HepG2 (cell line): ENCODE results near the gene ZNF514. TPM values are rescaled to one million over a fixed set of nuclear protein-coding genes. Genes with fewer than 3 reads are reported as not detected.

Source experiments
- ATAC-seq: fragments of 200-7000 bp; cut with Tn5 transposase; 3 replicates; pipeline ENCODE4 v1.9.1; 2020; ENCODE audit warnings: mild to moderate bottlenecking, moderate library complexity
- Bru-seq: library from RNA; stranded (reverse); fragments of 400-500 nt; gene quantifications from one replicate; lab custom pipeline; 2021; lab: Mats Ljungman, UMichigan
- BruChase-seq, 2 experiments: library from RNA; stranded (reverse); fragments of 400-500 nt; gene quantifications; one replicate each; lab custom pipeline; 2021; lab: Mats Ljungman, UMichigan
- BruUV-seq: library from RNA; stranded (reverse); fragments of 400-500 nt; replicated peaks from 2 replicates; lab custom pipeline; 2021; lab: Mats Ljungman, UMichigan
- CTCF ChIA-PET: fragments of 300-600 bp; formaldehyde crosslinking; extraction: SDS; loops from one replicate; lab custom pipeline; 2021; ENCODE audit warnings: low total read pairs, inconsistent platforms, low intra/inter-chr PET ratio; lab: Yijun Ruan, JAX
- POLR2A ChIA-PET: fragments of 350-600 bp; sonication (Branson Sonifier 250); formaldehyde crosslinking; loops from one replicate; lab custom pipeline; 2020; ENCODE audit warnings: antibody characterized with exemption, inconsistent platforms; lab: Yijun Ruan, JAX
- DNase-seq: peaks from one replicate; pipeline ENCODE4 v3.0.0-alpha.2; 2015; ENCODE audit warnings: low spot score
- FAIRE-seq: peaks from 3 replicates; lab custom pipeline; 2011; peaks lifted over from hg19 to GRCh38; lab: Jason Lieb, UNC
- H2AFZ ChIP-seq: one replicate; pipeline ENCODE4 v1.6.1; 2011; ENCODE audit warnings: low read length, inconsistent platforms
- H3K27ac ChIP-seq: fragments of 300-600 bp; 3 replicates; pipeline ENCODE4 v1.8.0; 2011; ENCODE audit warnings: mixed run types, mild to moderate bottlenecking, mixed read lengths, low read length, inconsistent platforms; ENCODE audit not compliant: insufficient read depth; ENCODE audit errors: extremely low read length
- H3K27me3 ChIP-seq, 2 experiments: fragments of 200-600 bp in 1 of 2; 2 replicates in 1 of 2; 3 replicates in 1 of 2; pipeline versions ENCODE4 v1.6.0 to v1.8.0; 2011; ENCODE audit warnings: low read length in 2 of 2, mild to moderate bottlenecking in 2 of 2, moderate library complexity in 2 of 2, inconsistent platforms in 1 of 2; ENCODE audit not compliant: insufficient read depth in 2 of 2, control insufficient read depth in 1 of 2
- H3K36me3 ChIP-seq, 2 experiments: fragments of 200-600 bp in 1 of 2; replicated peaks in 1 of 2; 2 replicates in 1 of 2; 3 replicates in 1 of 2; pipeline versions ENCODE4 v1.5.1 to v1.8.0; 2011; ENCODE audit warnings: low read length in 2 of 2, inconsistent platforms in 1 of 2; ENCODE audit not compliant: insufficient read depth in 2 of 2, control insufficient read depth in 1 of 2
- H3K4me1 ChIP-seq: 2 replicates; pipeline ENCODE4 v1.5.1; 2012; ENCODE audit warnings: low read length, inconsistent platforms; ENCODE audit not compliant: insufficient read depth
- H3K4me2 ChIP-seq: 2 replicates; pipeline ENCODE4 v1.6.0; 2011; ENCODE audit warnings: low read depth, low read length, inconsistent platforms
- H3K4me3 ChIP-seq, 3 experiments: fragments of 200-600 bp in 1 of 3; sonication (generic), shearing (Covaris generic) in 1 of 3; replicated peaks in 1 of 3; 2 replicates each; pipeline ENCODE4 v1.5.1; 2011 to 2016; ENCODE audit warnings: low read length in 3 of 3, inconsistent platforms in 2 of 3, low read depth in 2 of 3, mild to moderate bottlenecking in 2 of 3, control low read depth in 1 of 3, mixed read lengths in 1 of 3; ENCODE audit not compliant: insufficient read depth in 1 of 3
- H3K79me2 ChIP-seq: one replicate; pipeline ENCODE4 v1.6.1; 2011; ENCODE audit warnings: low read length, inconsistent platforms; ENCODE audit not compliant: insufficient read depth
- H3K9ac ChIP-seq: 2 replicates; pipeline ENCODE4 v1.6.0; 2011; ENCODE audit warnings: mild to moderate bottlenecking, low read depth, low read length, inconsistent platforms; ENCODE audit not compliant: insufficient read depth
- H3K9me3 ChIP-seq: 2 replicates; pipeline ENCODE4 v1.5.1; 2012; ENCODE audit warnings: mild to moderate bottlenecking, low read length
- H4K20me1 ChIP-seq: 2 replicates; pipeline ENCODE4 v1.6.0; 2011; ENCODE audit warnings: inconsistent platforms, mild to moderate bottlenecking, low read length, moderate library complexity; ENCODE audit not compliant: insufficient read depth
- CEBPB ChIP-seq: IDR thresholded peaks from 2 replicates; pipeline ENCODE4 v1.6.1; 2011; ENCODE audit warnings: low read depth, low read length, improper control_type of control experiment, borderline replicate concordance
- GABPA ChIP-seq, 2 experiments: IDR thresholded peaks; 2 replicates each; pipeline ENCODE4 v1.6.1; 2011 to 2016; ENCODE audit warnings: low read depth in 2 of 2, low read length in 1 of 2, missing biosample characterization in 1 of 2, missing genetic modification characterization in 1 of 2
- HOXA3 ChIP-seq: sonication (generic); formaldehyde crosslinking; IDR thresholded peaks from 2 replicates; pipeline ENCODE4 v1.5.0; 2020; ENCODE audit warnings: missing genetic modification reagents
- POLR2G ChIP-seq: fragments of 200-400 bp; formaldehyde crosslinking; IDR thresholded peaks from 2 replicates; pipeline ENCODE4 v1.6.1; 2018; ENCODE audit warnings: mild to moderate bottlenecking, low read depth, low read length, moderate library complexity
- ZNF224 ChIP-seq: sonication (generic); formaldehyde crosslinking; IDR thresholded peaks from 2 replicates; pipeline ENCODE4 v1.5.0; 2020; ENCODE audit warnings: mild to moderate bottlenecking, missing genetic modification reagents
- ZNF274 ChIP-seq: sonication (generic); formaldehyde crosslinking; IDR thresholded peaks from 2 replicates; pipeline ENCODE4 v1.5.1; 2020; ENCODE audit warnings: mild to moderate bottlenecking, missing genetic modification reagents
- ZNF350 ChIP-seq: sonication (generic); formaldehyde crosslinking; IDR thresholded peaks from 2 replicates; pipeline ENCODE4 v1.4.0; 2020; ENCODE audit warnings: mild to moderate bottlenecking, low read depth, missing genetic modification reagents, borderline replicate concordance
- ZNF367 ChIP-seq: sonication (generic); formaldehyde crosslinking; IDR thresholded peaks from 2 replicates; pipeline ENCODE4 v1.4.0; 2020; ENCODE audit warnings: missing genetic modification reagents, borderline replicate concordance
- ZNF543 ChIP-seq: sonication (generic); formaldehyde crosslinking; IDR thresholded peaks from 2 replicates; pipeline ENCODE4 v1.4.0; 2020; ENCODE audit warnings: mild to moderate bottlenecking, missing genetic modification reagents
- ZNF589 ChIP-seq: sonication (generic); formaldehyde crosslinking; conservative IDR thresholded peaks from 2 replicates; pipeline ENCODE4 v1.8.0; 2022; ENCODE audit warnings: mild to moderate bottlenecking, moderate library complexity, missing genetic modification reagents
- WGBS: methylation state at CpG from one replicate; pipeline ENCODE4 v1.1.6; 2017; ENCODE audit warnings: low lambda C conversion rate; 5-methylcytosine and 5-hydroxymethylcytosine counted together
- in situ Hi-C: cut with HindIII; loops from 2 replicates; pipeline ENCODE4 v1.10.0; 2017; ENCODE audit warnings: low pct_unique_long_range_greater_than_20kb; ENCODE audit not compliant: extremely low pct_ligation_motif_present
- intact Hi-C: fragments of 100-400 bp; cut with micrococcal nuclease; formaldehyde crosslinking; loops from one replicate; pipeline ENCODE4 v1.10.0; 2022; ENCODE audit not compliant: unreplicated experiment
- long read RNA-seq, 2 experiments: library from RNA in 1 of 2; library from polyadenylated mRNA in 1 of 2; stranded (forward) in 1 of 2; unstranded in 1 of 2; transcript quantifications; one replicate each; pipeline ENCODE4 v2.0.0, GENCODE V29; 2019 to 2022
- polyA minus RNA-seq, 3 experiments: library from RNA; depleted of rRNA, polyadenylated mRNA; stranded (reverse); fragments of >200 nt; gene quantifications; 2 replicates each; pipeline ENCODE4 v1.2.3, GENCODE V29; 2011; ENCODE audit warnings: low replicate concordance in 1 of 3
- polyA plus RNA-seq, 8 experiments: library from polyadenylated mRNA; depleted of rRNA in 3 of 8; stranded (reverse) in 7 of 8; unstranded in 1 of 8; fragments of >200 nt; fragmentation: Illumina TruSeq in 4 of 8; extraction: Trizol in 4 of 8; gene quantifications; 2 replicates each; pipeline versions ENCODE4 v1.2.1 to v1.2.3, GENCODE V29; 2011 to 2016; ENCODE audit warnings: low read depth in 4 of 8, missing spikeins in 1 of 8, mixed read lengths in 1 of 8; ENCODE audit not compliant: insufficient read depth in 1 of 8
- total RNA-seq, 5 experiments: library from RNA; depleted of rRNA; stranded (reverse); fragments of >200 nt; fragmentation: Illumina TruSeq; extraction: Trizol; gene quantifications; 2 replicates each; pipeline ENCODE4 v1.2.3, GENCODE V29; 2016; ENCODE audit warnings: low read depth in 1 of 5
- TF ChIP-seq, protein P1 (sequence below): IDR thresholded peaks from 2 replicates; pipeline ENCODE4 v1.4.0; 2020; ENCODE audit warnings: mild to moderate bottlenecking, missing genetic modification reagents
- TF ChIP-seq, protein P2 (sequence below): sonication (generic); formaldehyde crosslinking; IDR thresholded peaks from 2 replicates; pipeline ENCODE4 v1.4.0; 2020; ENCODE audit warnings: mild to moderate bottlenecking, missing genetic modification reagents

Gene ZNF514
- total RNA-seq (2016; rRNA removed; fragmentation: Illumina TruSeq; extraction: Trizol) (12.4 and 15.2 TPM in 2 replicates), polyA plus RNA-seq (2011; rRNA removed) (18.7 and 20.1 TPM in 2 replicates), polyA minus RNA-seq (2011; rRNA and poly(A)+ RNA removed; ENCODE audit: low replicate concordance) (6.8 and 15.4 TPM in 2 replicates), Bru-seq, nascent RNA (percentile 81 among the genes with signal in this experiment), BruChase-seq, experiment 1, labeled RNA remaining after a 6-hour chase (percentile 71 among the genes with signal in this experiment), BruChase-seq, experiment 2, labeled RNA remaining after a 2-hour chase (percentile 84 among the genes with signal in this experiment)
- 11.3 and 12.6 TPM in 2 replicates for total RNA-seq (2016; cell fraction: cytosol; rRNA removed; fragmentation: Illumina TruSeq; extraction: Trizol; ENCODE audit: low read depth)
- 12.5 and 16.2 TPM in 2 replicates for total RNA-seq (2016; cell fraction: insoluble cytoplasmic fraction; rRNA removed; fragmentation: Illumina TruSeq; extraction: Trizol)
- 13.1 and 16.4 TPM in 2 replicates for total RNA-seq (2016; cell fraction: membrane; rRNA removed; fragmentation: Illumina TruSeq; extraction: Trizol)
- total RNA-seq (2016; cell fraction: nucleus; rRNA removed; fragmentation: Illumina TruSeq; extraction: Trizol): 20.2 and 24.3 TPM in 2 replicates
- 6.4 and 7.9 TPM in 2 replicates for polyA plus RNA-seq (2011; cell fraction: cytosol; rRNA removed)
- polyA plus RNA-seq (2011; cell fraction: nucleus; rRNA removed): 37.0 and 42.7 TPM in 2 replicates
- 15.6 and 20.3 TPM in 2 replicates for polyA plus RNA-seq (2012)
- 6.2 and 6.8 TPM in 2 replicates for polyA plus RNA-seq (2016; cell fraction: cytosol; fragmentation: Illumina TruSeq; extraction: Trizol; ENCODE audit: low read depth)
- 9.1 and 9.6 TPM in 2 replicates for polyA plus RNA-seq (2016; cell fraction: insoluble cytoplasmic fraction; fragmentation: Illumina TruSeq; extraction: Trizol; ENCODE audit: low read depth)
- 5.2 and 5.7 TPM in 2 replicates for polyA plus RNA-seq (2016; cell fraction: membrane; fragmentation: Illumina TruSeq; extraction: Trizol; ENCODE audit: low read depth)
- polyA plus RNA-seq (2016; cell fraction: nucleus; fragmentation: Illumina TruSeq; extraction: Trizol; ENCODE audit: insufficient read depth, low read depth): 35.4 and 37.2 TPM in 2 replicates
- polyA minus RNA-seq (2011; cell fraction: cytosol; rRNA and poly(A)+ RNA removed): 7.7 and 8.4 TPM in 2 replicates
- 50.2 and 59.9 TPM in 2 replicates for polyA minus RNA-seq (2011; cell fraction: nucleus; rRNA and poly(A)+ RNA removed)
- long read RNA-seq, experiment 1, partial matches to known transcripts: 1 of 6 reads
- long read RNA-seq, experiment 1, other reads (novel, unspliced or antisense): 5 of 6 reads
- long read RNA-seq, experiment 2, partial matches to known transcripts: 0 of 15 reads
- long read RNA-seq, experiment 2, other reads (novel, unspliced or antisense): 14 of 15 reads

DNA sequence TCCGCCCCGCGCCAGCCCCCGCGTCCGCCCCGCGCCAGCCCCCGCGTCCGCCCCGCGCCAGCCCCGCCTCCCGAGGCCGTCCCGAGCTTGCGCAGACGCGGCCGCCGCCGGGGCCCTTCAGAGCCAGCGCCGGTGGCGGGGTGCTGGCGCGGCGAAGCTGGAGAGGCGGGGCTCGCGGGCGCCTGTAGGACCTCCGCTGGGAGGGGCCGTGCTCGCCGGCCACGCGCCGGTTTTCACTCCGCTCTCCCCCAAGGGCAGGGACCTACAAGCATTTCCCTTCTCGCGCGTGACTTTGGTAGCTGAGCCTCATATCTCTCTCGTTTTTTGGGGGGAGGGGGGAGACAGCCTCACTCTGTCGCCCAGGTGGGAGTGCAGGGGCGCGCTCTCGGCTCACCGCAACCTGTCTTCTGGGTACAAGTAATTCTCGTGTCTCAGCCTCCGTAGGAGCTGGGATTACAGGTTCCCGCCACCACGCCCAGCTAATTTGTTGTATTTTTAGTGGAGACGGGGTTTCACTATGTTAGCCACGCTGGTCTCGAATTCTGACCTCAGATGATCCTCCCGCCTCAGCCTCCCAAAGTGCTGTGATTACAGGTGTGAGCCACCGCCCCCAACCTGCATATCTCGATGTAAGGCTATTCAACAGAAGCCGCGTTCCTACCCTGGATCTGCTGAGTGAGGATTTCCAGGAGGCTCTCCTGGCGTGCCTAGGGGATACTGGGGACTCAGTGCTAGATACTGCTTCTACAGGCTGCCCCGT lies at the start of gene ZNF514:
Gene ZNF514, minus strand, starts transcription at position 159 of the 760 bp plus-strand sequence. CDS start 6,595 bp downstream, outside the sequence.
- in situ Hi-C loops: no loop called here
- Histone ChIP-seq H2AFZ (peak within 1 kb of the TSS; percentile 16), H3K4me2 (peak within 1 kb of the TSS; percentile 94), H3K27me3 (no peaks in the 10 kb centered on the region; a peak in 1 of 5 replicates), H3K4me1 (peaks cover 37% of the 10 kb centered on the region), H3K9ac (peak within 1 kb of the TSS; percentile 81), H4K20me1 (no peaks in the 10 kb centered on the region), H3K36me3 (0 out of 5 replicates have a peak, but pooled peaks cover 0 to 4% of the 10 kb centered on the region in 2 experiments), H3K9me3 (no peaks in the 10 kb centered on the region), H3K4me3 (peak within 1 kb of the TSS; percentile 62 to 89 (median 69)), H3K27ac (peak within 1 kb of the TSS; percentile 43), H3K79me2 (peaks cover 7% of the 10 kb centered on the region)
- intact Hi-C loops: no loop called here
- FAIRE-seq: no peak
- ATAC-seq: peak; percentile 93
- CTCF ChIA-PET: no interaction called here
- 74% methylated on average over 22 of the region's 64 CpGs for WGBS
- BruUV-seq: no TSS peak
- peak; percentile 51 for DNase-seq
- POLR2A ChIA-PET: interaction anchor here (1.0 to 1.6 kb wide), 3 partner anchors 36 to 80 kb away, joined by 3 to 11 read pairs (median 4); partner anchors contain the start of gene MRPS5
- TF ChIP-seq ZNF224: 0 out of 2 replicates have a peak, but pooled peaks have one; percentile 41
- peak; percentile 54; the same call in 1 of the 2 replicates for TF ChIP-seq ZNF350 (CRISPR knock-in tag)
- no peak; the same call in 1 of the 2 replicates for TF ChIP-seq ZNF367 (CRISPR knock-in tag)
- TF ChIP-seq, protein P1, sequence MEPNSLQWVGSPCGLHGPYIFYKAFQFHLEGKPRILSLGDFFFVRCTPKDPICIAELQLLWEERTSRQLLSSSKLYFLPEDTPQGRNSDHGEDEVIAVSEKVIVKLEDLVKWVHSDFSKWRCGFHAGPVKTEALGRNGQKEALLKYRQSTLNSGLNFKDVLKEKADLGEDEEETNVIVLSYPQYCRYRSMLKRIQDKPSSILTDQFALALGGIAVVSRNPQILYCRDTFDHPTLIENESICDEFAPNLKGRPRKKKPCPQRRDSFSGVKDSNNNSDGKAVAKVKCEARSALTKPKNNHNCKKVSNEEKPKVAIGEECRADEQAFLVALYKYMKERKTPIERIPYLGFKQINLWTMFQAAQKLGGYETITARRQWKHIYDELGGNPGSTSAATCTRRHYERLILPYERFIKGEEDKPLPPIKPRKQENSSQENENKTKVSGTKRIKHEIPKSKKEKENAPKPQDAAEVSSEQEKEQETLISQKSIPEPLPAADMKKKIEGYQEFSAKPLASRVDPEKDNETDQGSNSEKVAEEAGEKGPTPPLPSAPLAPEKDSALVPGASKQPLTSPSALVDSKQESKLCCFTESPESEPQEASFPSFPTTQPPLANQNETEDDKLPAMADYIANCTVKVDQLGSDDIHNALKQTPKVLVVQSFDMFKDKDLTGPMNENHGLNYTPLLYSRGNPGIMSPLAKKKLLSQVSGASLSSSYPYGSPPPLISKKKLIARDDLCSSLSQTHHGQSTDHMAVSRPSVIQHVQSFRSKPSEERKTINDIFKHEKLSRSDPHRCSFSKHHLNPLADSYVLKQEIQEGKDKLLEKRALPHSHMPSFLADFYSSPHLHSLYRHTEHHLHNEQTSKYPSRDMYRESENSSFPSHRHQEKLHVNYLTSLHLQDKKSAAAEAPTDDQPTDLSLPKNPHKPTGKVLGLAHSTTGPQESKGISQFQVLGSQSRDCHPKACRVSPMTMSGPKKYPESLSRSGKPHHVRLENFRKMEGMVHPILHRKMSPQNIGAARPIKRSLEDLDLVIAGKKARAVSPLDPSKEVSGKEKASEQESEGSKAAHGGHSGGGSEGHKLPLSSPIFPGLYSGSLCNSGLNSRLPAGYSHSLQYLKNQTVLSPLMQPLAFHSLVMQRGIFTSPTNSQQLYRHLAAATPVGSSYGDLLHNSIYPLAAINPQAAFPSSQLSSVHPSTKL (CRISPR knock-in tag): no peak
- no peak for TF ChIP-seq CEBPB
- no peak for TF ChIP-seq ZNF589 (CRISPR knock-in tag)
- TF ChIP-seq, protein P2, sequence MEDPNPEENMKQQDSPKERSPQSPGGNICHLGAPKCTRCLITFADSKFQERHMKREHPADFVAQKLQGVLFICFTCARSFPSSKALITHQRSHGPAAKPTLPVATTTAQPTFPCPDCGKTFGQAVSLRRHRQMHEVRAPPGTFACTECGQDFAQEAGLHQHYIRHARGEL: no peak
- TF ChIP-seq HOXA3 (CRISPR knock-in tag): peak; percentile 22; the same call in 1 of the 2 replicates
- TF ChIP-seq POLR2G: peak; percentile 60; the same call in 1 of the 2 replicates
- no peak for TF ChIP-seq GABPA (IDR thresholded peaks at IDR 0.05; ENCODE audit: low read depth, low read length)
- TF ChIP-seq GABPA (CRISPR knock-in tag; IDR thresholded peaks at IDR 0.05; ENCODE audit: low read depth): no peak
- TF ChIP-seq ZNF274 (CRISPR knock-in tag): no peak
- 0 out of 2 replicates have a peak, but pooled peaks have one; percentile 8 for TF ChIP-seq ZNF543
